ENCODE data around the gene DNAJB13.

DNAJB13 gene

DNA sequence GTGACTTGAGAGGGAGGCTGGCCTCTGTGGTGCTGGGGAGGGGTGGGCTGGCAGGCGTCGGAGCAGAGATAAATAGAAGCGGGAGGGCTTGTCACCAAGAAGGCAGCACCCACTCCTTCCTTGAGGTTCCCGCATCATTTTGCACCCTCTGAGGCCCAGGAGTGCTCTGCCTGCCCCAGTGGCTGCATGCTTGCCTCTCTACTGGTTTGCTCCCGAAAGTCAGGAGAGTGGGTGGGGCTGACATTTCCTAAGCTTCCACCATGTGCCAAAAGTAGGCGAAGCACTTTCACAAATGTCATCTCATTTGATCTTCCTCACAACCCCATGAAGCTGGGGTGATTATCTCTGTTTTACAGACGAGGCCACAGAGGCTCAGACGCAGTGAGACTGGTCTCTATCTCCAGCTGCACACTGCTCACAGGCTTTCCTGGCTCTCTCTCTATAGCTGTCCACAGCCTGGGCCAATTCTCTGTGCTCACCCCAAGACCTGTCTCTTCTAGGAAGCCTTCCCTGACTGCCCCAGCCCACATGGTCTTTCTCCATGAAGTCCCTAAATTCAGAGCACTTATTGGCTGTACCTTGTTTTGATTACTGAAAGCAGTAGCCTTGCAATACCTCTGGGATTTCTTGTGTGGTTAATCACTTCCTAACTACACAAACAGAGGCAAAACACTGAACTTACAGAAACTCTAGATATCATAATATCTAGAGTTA lies 60.7 kb downstream of the DNAJB13 start:
- peak; percentile 67 for DNase-seq (ENCODE audit: low spot score)
- TF ChIP-seq, protein P1, sequence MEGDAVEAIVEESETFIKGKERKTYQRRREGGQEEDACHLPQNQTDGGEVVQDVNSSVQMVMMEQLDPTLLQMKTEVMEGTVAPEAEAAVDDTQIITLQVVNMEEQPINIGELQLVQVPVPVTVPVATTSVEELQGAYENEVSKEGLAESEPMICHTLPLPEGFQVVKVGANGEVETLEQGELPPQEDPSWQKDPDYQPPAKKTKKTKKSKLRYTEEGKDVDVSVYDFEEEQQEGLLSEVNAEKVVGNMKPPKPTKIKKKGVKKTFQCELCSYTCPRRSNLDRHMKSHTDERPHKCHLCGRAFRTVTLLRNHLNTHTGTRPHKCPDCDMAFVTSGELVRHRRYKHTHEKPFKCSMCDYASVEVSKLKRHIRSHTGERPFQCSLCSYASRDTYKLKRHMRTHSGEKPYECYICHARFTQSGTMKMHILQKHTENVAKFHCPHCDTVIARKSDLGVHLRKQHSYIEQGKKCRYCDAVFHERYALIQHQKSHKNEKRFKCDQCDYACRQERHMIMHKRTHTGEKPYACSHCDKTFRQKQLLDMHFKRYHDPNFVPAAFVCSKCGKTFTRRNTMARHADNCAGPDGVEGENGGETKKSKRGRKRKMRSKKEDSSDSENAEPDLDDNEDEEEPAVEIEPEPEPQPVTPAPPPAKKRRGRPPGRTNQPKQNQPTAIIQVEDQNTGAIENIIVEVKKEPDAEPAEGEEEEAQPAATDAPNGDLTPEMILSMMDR (IDR thresholded peaks at IDR 0.05; ENCODE audit: extremely low read depth, insufficient read depth, missing control alignments): no peak
- in situ Hi-C loops (cut with MboI; ENCODE audit: low pct_unique_long_range_greater_than_20kb, low sequenced_read_pairs, unreplicated experiment): no loop called here

DNA sequence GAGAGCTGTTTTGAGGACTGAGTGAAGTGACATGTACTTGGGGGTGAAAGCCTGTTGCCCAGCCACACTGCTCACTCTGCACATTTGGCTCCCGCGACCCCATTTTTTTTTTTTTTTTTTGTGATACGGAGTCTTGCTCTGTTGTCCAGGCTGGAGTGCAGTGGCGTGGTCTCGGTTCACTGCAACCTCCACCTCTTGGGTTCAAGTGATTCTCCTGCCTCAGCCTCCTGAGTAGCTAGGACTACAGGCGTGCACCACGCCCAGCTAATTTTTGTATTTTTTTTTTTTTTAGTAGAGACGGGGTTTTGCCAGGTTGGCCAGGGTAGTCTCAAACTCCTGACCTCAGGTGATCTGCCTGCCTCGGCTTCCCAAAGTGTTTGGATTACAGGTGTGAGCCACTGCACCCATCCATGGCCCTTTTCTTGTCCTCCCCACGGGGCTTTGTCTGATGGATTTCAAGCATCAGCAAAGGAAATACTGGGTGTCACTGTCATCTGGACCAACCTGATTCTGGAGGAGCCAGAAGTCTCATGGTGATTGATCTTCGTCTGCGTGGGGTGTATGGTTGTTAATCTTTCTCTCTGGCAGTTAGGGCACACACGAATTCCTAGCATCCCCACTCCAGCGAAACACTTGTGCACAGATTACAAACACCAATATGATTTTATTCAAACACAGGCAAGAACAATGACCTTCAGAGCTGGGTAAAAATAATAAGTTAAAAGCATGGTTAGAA lies 61.4 kb downstream of the DNAJB13 start:
- DNase-seq (ENCODE audit: low spot score): no peak
- TF ChIP-seq, protein P1 (IDR thresholded peaks at IDR 0.05; ENCODE audit: extremely low read depth, insufficient read depth, missing control alignments): no peak
- in situ Hi-C loops (cut with MboI; ENCODE audit: low pct_unique_long_range_greater_than_20kb, low sequenced_read_pairs, unreplicated experiment): no loop called here

GRCh38 chr11:74013141-74013540 lies 62.3 kb downstream of the DNAJB13 start:
- in situ Hi-C loops (cut with MboI; ENCODE audit: low pct_unique_long_range_greater_than_20kb, low sequenced_read_pairs, unreplicated experiment): no loop called here
- TF ChIP-seq, protein P1 (IDR thresholded peaks at IDR 0.05; ENCODE audit: extremely low read depth, insufficient read depth, missing control alignments): no peak
- no peak for DNase-seq (ENCODE audit: low spot score)

GRCh38 chr11:74014880-74015279 lies 64.1 kb downstream of the DNAJB13 start:
- no peak for DNase-seq (ENCODE audit: low spot score)
- in situ Hi-C loops (cut with MboI; ENCODE audit: low pct_unique_long_range_greater_than_20kb, low sequenced_read_pairs, unreplicated experiment): no loop called here
- TF ChIP-seq, protein P1 (IDR thresholded peaks at IDR 0.05; ENCODE audit: extremely low read depth, insufficient read depth, missing control alignments): no peak

DNA sequence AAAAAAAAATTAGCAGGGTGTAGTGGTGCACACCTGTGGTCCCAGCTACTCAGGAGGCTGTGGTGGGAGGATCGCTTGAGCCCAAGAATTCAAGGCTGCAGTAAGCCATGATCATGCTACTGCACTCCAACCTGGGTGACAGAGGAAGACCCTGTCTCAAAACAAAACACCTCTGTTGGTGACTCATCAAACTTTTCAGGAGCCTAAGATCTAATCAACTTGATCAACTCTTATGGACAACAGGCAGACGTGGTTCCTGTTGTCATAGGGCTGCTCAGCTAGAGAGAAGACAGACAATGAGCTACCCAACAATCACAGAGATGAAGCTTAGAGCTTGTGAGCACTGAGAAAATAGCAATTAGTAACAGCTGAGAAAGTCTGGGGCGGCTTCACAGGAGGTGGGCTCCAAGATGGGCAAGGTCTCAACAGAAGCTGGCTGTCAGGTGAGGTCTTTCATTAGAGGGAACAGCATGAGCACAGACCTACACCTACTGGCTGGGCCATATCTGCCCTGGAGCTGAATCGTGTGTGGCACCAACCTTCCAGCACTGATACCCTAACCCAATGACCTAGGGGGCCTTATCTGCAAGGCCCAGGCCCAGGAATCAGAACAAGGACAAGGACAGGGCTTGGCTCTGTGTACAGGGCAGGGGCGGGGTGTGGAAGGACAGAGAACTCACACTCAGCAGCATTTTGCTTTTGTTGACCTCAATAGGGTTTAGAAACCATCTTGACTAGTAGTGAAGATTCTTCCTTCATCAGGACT lies 65.3 kb downstream of the DNAJB13 start:
- no peak for DNase-seq (ENCODE audit: low spot score)
- in situ Hi-C loops (cut with MboI; ENCODE audit: low pct_unique_long_range_greater_than_20kb, low sequenced_read_pairs, unreplicated experiment): no loop called here
- TF ChIP-seq, protein P1 (IDR thresholded peaks at IDR 0.05; ENCODE audit: extremely low read depth, insufficient read depth, missing control alignments): no peak

DNA sequence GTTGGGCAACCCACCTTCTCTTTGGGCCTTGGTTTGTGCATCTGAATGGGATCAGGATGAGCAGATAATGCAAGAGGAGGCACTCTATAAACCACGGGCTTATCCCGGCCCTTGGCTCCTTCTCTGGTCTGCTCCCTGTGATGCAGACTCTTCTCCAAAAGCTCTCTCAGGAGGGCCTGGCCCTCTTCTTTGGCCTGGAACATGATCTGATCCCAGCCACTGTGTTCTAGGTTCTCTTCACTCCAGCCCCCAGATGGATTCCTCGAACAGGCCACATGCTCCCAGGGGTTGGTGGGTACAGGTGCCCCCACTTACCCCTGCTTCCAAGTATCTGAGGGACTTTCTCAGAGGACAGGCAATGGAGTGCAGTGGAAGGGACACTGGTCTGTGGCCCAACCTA lies 66.8 kb downstream of the DNAJB13 start:
- no peak for DNase-seq (ENCODE audit: low spot score)
- TF ChIP-seq, protein P1 (IDR thresholded peaks at IDR 0.05; ENCODE audit: extremely low read depth, insufficient read depth, missing control alignments): no peak
- in situ Hi-C loops (cut with MboI; ENCODE audit: low pct_unique_long_range_greater_than_20kb, low sequenced_read_pairs, unreplicated experiment): no loop called here

Data from GM13977 (cell line).